HG02678 (cell line): ENCODE measurements around the gene C3.
"Not testable (repeated sequence)": the region's sequence is repeated elsewhere in the genome, so short reads cannot be mapped to it uniquely, and the experiment has no call there.

Experiments
- ATAC-seq: cut with Tn5 transposase; IDR thresholded peaks from one replicate; pipeline ENCODE4 v1.9.1; 2021; ENCODE audit warnings: mild to moderate bottlenecking, moderate library complexity; ENCODE audit not compliant: unreplicated experiment

C3 gene

DNA sequence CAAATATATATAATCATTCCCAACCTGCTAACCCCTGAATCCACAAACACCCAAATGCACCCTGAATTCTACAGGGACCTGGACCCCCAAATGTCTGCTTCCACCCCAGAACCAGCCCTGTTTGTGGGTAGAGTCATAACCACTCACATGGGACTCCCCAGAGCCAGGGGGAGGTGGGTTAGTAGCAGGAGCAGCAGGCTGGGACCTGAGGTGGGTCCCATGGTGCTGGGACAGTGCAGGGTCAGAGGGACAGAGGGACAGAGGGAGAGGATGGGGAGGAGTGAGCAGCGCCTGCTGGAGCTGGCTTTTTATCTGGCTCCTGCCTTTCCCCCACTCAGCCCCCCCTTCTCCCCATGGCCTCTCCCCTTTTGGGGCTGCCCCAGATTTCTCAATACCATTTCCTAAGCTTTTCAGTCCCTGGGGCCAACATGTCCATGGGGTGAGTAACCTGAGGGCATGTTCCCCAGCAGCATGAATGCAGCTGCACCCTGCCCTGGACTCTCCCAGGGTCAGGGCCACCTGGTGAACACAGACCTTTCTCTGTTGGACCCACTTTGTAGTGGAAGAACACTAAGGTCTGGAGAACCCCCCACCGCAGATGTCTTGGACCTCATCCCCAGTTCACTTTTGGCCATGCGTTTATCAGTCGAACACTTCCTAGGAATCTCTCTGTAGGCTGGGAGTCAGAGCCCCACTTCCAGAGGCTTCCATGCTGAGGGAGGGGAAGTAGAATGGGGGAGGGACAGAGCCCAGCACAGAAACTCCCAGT is at the start of gene C3:
Gene C3, minus strand, starts transcription at position 282 of the 769 bp plus-strand sequence. Its CDS starts 61 bp downstream, at position 221.
- no peak for ATAC-seq

DNA sequence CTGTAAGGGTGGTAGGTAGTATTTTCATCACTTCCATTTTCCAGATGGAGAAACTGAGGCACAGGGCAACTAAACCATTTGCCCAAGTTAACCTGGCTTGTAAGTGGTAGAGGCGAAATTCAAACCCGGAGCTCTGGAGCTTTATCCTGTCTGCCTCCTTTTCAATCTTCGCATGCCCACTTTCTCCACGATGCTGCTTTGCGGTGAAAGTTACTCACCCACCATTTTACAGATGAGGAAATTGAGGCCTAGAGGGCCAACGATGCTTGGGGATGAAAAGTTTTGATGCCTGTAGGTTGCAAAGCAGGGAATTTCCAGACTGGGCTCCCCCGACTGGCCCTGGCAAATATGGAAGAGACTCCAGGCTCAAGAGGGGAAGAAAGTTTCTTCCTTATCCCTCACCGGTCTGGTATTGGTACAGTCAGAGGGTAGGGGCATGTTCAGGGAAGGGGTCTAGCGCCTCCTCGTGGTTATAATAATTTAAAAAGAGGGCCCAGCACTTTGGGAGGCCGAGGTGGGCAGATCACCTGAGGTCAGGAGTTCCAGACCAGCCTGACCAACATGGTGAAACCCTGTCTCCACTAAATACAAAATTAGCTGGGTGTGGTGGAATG is 48.7 kb upstream of the C3 start:
- ATAC-seq: no peak

DNA sequence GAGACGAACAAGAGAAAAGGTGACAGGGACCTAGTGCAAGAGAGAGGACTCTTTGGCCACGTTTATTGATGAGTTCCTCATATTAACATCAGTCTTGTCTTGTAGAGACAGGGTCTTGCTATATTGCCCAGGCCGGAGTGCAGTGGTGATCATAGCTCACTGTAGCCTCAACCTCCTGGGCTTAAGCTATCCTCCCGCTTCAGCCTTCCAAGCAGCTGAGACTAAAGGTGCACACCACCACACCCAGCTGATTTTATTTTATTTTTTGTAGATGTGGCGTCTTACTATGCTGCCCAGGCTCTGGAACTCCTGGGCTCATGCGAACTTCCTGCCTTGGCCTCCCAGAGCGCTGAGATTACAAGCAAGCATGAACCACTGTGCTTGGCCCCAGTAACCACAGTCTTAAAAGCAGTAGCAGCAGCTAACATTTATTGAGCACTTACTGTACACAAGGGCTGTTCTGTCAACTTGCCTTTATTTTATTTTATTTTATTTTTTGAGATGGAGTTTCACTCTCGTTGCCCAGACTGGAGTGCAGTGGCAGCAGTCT is 47.9 kb upstream of the C3 start:
- ATAC-seq: no peak

DNA sequence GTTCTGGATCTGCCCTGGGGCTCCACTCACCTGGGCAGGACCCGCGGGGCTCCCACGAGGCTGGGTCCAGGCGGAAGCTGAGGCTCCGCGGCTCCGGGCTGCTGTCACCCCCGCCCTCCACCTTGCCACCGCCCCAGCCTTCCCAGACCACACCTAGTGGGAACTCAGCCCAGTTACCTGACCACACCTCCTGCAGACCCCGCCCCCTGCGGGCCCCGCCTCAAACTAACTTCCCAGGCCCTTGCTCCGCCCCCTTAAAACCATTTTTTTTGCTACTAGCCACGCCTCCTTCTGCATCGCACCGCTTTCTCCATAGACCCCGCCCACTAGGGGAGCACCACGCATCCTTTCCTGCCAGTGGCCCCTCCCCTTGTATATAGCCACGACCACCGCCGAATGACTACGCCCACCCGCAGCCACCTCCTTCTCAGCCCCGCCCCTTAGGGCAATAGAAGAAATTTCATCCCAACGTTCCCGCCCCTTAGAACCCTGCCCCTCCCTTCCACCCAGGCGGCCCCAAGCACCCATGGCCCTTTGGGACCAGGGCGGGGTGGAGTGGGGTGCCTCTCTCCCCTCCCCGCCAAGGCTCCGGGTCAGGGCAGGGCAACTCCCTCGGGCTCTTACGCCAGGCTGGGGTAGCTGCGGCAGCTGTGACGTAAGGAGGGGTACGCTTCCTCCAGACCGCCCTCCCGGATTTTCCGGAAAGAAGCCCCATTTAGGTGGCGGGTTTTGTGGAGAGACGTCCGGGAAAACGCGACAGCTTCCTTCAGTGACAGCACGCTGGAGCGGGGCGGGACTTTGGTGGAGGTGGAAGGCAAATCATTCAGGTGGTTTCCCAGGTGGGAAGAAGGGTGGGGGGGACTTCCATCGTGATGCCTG is 47.1 kb upstream of the C3 start, which contains the start of gene SH2D3A:
Gene SH2D3A, minus strand, starts transcription at position 79 of the 879 bp plus-strand sequence. CDS start 3,687 bp downstream, outside the sequence.
- ATAC-seq: peak; percentile 75

DNA sequence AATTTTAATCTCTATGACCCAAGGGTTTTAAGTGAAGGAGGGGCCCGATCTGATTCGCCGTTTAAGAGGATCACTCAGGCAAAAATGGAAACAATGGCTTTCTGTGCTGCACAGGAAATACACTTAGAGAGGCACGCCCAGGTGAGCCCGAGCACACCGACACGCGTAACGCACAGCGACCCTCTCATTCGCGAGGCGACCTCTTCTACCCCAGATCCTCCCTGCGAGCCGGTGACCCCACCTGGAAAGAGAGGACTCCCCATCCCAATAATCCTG is 46.6 kb upstream of the C3 start:
- ATAC-seq: peak; percentile 7

GRCh38 chr19:6766357-6767080 is 46.1 kb upstream of the C3 start:
- no peak for ATAC-seq

GRCh38 chr19:6765738-6766356 is 45.4 kb upstream of the C3 start:
- no peak for ATAC-seq

DNA sequence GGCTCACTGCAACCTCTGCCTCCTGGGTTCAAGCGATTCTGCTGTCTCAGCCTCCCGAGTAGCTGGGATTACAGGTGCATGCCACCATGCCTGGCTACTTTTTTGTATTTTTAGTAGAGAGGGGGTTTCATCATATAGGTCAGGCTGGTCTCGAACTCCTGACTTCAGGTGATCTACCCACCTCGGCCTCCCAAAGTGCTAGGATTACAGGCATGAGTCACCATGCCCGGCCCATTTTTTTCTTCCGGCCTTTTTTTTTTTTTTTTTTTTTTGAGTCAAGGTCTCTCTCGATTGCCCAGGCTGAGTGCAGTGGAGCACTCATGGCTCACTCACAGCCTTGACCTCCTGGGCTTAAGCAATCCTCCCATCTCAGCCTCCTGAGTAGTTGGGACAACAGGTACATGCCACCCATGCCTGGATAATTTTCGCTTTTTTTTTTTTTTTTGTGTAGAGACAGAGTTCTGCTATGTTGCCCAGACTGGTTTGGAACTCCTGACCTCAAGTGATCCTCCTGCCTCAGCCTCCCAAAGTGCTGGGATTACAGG is 41.9 kb upstream of the C3 start:
- ATAC-seq: not testable (repeated sequence)

- ATAC-seq: no peak
Observed at GRCh38 chr19:6761053-6761676, 40.7 kb upstream of the C3 start.

DNA sequence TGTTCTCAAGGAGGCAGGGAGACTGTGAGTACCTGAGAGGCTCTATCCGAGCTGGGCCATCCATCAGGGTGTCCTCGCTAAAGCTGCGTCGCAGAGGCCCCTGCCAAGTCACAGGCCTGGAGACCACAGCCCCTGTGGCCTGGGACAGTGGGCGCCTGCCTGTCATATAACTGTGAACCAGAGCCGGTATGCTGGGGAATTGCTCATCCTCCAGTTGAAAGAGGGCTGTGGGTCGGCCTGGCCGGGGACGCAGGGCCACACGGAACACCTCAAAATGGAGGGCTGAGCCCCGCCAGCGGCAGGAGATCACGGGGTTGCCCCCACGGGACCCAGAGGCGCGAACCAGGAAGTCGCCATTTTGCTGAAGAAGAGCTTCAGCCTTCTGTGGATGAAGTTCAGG is 40.2 kb upstream of the C3 start:
- no peak for ATAC-seq

GRCh38 chr19:6754653-6755463 is 34.4 kb upstream of the C3 start:
- ATAC-seq: no peak

DNA sequence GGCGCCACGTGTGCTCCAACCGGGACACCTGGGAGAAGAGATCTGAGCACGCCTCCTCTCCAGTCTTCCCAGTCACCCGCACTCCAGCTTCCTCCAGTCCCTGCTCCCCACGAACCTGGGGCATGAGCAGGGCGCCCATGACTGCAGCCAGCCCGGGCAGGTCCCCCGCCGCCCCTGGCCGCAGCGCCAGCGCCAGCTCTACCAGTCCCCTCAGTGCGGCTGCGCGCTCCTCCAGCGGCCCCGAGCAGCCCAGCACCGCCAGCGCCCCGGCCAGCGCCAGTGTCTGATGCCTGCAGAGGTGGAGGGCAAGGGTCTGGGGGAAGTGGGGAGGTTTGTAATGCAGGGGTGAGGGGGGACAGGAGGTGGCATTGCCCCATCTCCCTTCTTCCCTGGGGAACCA is 33.7 kb upstream of the C3 start:
- no peak for ATAC-seq

DNA sequence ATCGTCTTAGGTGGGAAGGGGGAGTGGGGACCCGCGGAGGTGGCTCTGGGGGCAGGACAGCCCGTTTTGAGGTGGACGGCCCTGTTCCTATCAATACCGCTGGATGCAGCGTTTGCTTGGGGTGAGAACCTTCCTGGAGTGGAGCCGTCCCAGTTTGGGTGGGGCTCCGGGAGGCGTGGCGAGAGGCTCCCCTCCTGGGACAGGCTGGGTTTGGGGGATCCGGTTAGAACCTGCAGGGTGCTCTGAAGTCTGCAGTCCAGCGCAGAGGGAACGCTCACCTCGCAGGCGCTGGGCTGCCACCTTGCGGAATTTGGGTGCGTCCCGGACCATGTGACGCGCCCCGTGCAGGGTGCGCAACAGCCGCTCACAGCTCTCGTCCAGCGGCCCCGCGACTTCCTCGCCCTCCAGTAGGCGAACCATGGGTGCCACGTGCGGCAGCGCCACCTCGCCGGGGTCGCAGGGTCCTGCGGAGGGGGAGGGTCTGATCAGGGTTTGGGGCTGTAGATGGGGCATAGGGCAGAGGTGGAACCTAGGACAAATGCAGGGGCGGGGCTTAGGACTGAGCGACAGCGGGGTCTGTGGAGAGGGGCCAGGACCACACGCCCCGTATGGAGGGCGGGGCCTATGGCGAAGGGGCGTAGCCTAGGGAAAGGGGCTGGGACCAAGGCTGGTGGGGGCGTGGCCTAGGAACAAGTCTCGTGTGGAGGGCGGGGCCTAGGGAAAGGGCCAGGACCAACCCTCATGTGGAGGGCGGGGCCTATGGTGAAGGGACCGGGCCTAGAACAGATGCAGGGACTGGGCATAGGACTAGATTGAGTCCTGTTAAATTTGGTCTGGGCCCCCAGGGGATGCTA is 33.0 kb upstream of the C3 start:
- ATAC-seq: peak; percentile 81

DNA sequence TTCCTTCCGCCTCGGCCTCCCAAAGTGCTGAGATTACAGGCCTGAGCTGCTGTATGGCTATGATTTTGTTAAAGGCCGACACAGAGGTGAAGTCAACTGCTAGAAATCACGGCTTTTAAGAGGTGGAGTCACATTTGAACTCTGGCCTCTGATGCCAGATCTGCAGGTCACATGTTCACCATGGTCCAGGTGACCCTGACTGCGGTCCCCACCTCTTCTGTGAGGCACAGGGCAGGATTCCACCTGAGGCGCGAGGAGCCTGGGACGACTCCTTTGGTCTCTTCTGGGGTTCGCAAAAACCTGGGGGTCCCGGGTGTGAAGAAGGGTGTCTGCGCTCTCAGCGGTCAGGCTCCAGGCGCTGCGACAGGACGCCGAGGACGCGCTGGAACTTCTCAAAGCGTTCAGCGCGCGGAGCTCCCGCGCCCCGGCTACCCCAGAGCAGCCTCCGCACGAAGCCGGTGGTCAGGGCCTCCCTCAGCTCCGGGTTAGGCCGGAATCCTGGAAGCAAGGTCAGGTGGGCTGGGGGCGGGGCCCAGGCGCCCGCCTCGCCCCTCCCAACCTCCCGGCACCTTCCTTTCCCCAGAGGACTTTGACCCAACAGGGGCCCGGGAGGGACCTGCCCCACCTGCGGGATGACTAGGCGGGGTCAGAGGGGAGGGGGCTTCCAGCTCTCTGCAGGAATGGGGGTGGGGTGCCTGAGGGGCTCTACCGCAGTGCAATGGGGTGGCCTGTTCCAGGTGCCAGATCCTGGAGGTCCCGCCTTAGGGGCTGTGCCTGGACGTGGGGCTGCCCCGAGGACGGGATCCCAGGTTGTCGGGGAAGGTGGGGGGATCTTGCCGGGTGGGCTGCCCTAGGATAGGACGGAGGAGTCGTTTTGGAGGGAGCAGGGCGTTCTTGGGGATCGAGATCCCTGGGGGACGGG is 32.1 kb upstream of the C3 start:
- no peak for ATAC-seq

DNA sequence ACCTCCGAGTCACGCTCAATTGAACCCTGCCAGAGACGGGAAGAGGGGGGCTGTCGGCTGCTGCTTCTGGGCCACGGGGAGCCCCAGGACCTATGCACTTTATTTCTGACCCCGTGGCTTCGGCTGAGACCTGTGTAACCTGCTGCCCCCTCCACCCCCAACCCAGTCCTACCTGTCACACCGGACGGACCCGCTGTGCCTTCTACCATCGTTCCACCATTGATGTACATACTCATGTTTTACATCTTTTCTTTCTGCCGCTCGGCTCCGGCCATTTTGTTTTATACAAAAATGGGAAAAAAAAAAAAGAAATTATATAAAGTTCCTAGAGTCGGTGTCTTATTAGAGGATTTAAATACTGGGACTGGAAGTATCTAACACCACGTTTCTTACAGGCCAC is 30.7 kb upstream of the C3 start:
- ATAC-seq: no peak

DNA sequence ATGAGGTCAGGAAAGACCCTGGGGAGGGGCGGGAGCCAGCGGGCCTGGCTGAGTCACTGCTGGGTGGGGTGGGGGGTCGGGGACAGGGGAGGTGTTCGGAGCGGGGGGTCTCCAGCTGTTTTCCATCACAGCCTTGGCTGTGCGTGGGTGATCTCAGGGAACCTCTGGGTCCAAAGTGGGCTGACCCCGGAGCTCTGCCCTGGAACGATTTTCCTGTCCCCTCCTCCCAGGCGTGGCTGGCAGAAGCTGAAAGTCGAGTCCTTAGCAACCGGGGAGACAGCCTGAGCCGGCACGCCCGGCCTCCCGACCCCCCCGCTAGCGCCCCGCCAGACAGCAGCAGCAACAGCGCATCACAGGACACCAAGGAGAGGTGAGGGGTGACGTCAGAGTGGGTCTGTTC is 29.6 kb upstream of the C3 start:
- ATAC-seq: no peak

DNA sequence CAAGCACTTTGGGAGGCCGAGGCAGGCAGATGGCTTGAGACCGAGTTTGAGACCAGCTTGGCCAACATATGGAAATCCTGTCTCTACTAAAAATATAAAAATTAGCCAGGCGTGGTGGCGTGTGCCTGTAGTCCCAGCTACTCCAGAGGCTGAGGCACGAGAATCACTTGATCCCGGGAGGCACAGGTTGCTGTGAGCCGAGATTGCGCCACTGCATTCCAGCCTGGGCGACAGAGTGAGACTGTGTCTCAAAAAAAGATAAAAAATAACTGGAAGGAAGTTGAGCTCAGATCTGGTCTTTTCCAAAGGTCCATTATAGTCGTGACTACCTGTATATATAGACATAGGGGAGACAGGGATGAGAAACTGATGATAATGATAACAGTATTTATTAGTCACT is 28.1 kb upstream of the C3 start:
- not testable (repeated sequence) for ATAC-seq
